HT-29 (cell line): ENCODE data around the gene CAMK1G. TPM values are rescaled to one million over a fixed set of nuclear protein-coding genes. Genes with fewer than 3 reads are reported as not detected.

Experiments used
- DNase-seq: peaks from one replicate; pipeline ENCODE4 v3.0.0-alpha.2; 2015; ENCODE audit warnings: low spot score
- total RNA-seq: library from RNA; depleted of rRNA; stranded (reverse); fragments of >200 nt; shearing (Covaris generic); gene quantifications from 2 replicates; pipeline ENCODE4 v1.2.3, GENCODE V29; 2014

The CAMK1G gene
- total RNA-seq, 1 experiment from 2014 or later, result not detected

GRCh38 chr1:209618756-209619420 is 35.4 kb downstream of the CAMK1G start:
- DNase-seq, result no peak

GRCh38 chr1:209619696-209620486 is 36.4 kb downstream of the CAMK1G start:
- no peak for DNase-seq

GRCh38 chr1:209620487-209620884 is 37.0 kb downstream of the CAMK1G start:
- no peak for DNase-seq

GRCh38 chr1:209621286-209621685 is 37.8 kb downstream of the CAMK1G start:
- no peak for DNase-seq

- no peak for DNase-seq
Observed at GRCh38 chr1:209621741-209622655, 38.5 kb downstream of the CAMK1G start.

- DNase-seq, result no peak
Observed at GRCh38 chr1:209622841-209623829, 39.6 kb downstream of the CAMK1G start.

GRCh38 chr1:209624558-209625549 is 41.3 kb downstream of the CAMK1G start:
- DNase-seq, result no peak

GRCh38 chr1:209625791-209626285 is 42.3 kb downstream of the CAMK1G start:
- no peak for DNase-seq

- no peak for DNase-seq
Observed at GRCh38 chr1:209626346-209627026, 43.0 kb downstream of the CAMK1G start.

GRCh38 chr1:209627027-209627731 is 43.7 kb downstream of the CAMK1G start:
- no peak for DNase-seq

- DNase-seq, result peak; percentile 70
Observed at GRCh38 chr1:209627732-209628196, 44.2 kb downstream of the CAMK1G start.

GRCh38 chr1:209628618-209629299 is 45.2 kb downstream of the CAMK1G start:
- no peak for DNase-seq

GRCh38 chr1:209629621-209630382 is 46.3 kb downstream of the CAMK1G start:
- no peak for DNase-seq

- DNase-seq, result no peak
Observed at GRCh38 chr1:209630383-209631225, 47.1 kb downstream of the CAMK1G start.

GRCh38 chr1:209633335-209633997 is 50.0 kb downstream of the CAMK1G start:
- DNase-seq, result no peak
